Natural killer cell (primary cell): Measurements from ENCODE around the gene RNF150. TPM values are rescaled to one million over a fixed set of nuclear protein-coding genes. Genes with fewer than 3 reads are reported as not detected.

Experiments used
- ATAC-seq, 3 donors: fragments of 150-1000 bp in 2 of 3; fragments of 200-7000 bp in 1 of 3; cut with Tn5 transposase; 1 replicate in 1 of 3; 2 replicates in 2 of 3; pipeline ENCODE4 v1.10.0; 2021; ENCODE audit warnings: mild to moderate bottlenecking in 2 of 3, moderate library complexity in 2 of 3
- DNase-seq, 2 donors: peaks; one replicate each; pipeline versions ENCODE4 v3.0.0 to v3.0.0-alpha.2; 2013 to 2021; ENCODE audit warnings: mixed read lengths in 1 of 2
- H3K27ac ChIP-seq: one replicate; pipeline ENCODE4 v1.5.1; 2013; ENCODE audit warnings: mild to moderate bottlenecking, low read length
- H3K27me3 ChIP-seq: one replicate; pipeline ENCODE4 v1.6.1; 2013; ENCODE audit warnings: low read length; ENCODE audit not compliant: control insufficient read depth, insufficient read depth
- H3K36me3 ChIP-seq: one replicate; pipeline ENCODE4 v1.6.1; 2013; ENCODE audit warnings: low read length; ENCODE audit not compliant: control insufficient read depth, insufficient read depth
- H3K4me1 ChIP-seq: one replicate; pipeline ENCODE4 v1.6.1; 2013; ENCODE audit warnings: low read length; ENCODE audit not compliant: control insufficient read depth, insufficient read depth
- H3K4me3 ChIP-seq: one replicate; pipeline ENCODE4 v1.5.1; 2013; ENCODE audit warnings: low read length
- H3K9me3 ChIP-seq: one replicate; pipeline ENCODE4 v1.6.1; 2013; ENCODE audit warnings: low read length; ENCODE audit not compliant: control insufficient read depth, insufficient read depth
- H3K27ac Mint-ChIP-seq, 2 donors: one replicate each; pipeline ENCODE4 v1.8.0; 2022; ENCODE audit warnings: mild to moderate bottlenecking in 2 of 2, mixed read lengths in 2 of 2, moderate library complexity in 1 of 2
- H3K27me3 Mint-ChIP-seq, 2 donors: one replicate each; pipeline ENCODE4 v1.8.0; 2022; ENCODE audit warnings: low read depth in 2 of 2, mixed read lengths in 2 of 2
- H3K36me3 Mint-ChIP-seq: one replicate; pipeline ENCODE4 v1.8.0; 2022; ENCODE audit warnings: mixed read lengths
- H3K4me1 Mint-ChIP-seq, 2 donors: one replicate each; pipeline ENCODE4 v1.8.0; 2022; ENCODE audit warnings: mixed read lengths in 2 of 2
- H3K4me3 Mint-ChIP-seq: one replicate; pipeline ENCODE4 v1.8.0; 2022; ENCODE audit warnings: mild to moderate bottlenecking, moderate library complexity, mixed read lengths
- H3K9me3 Mint-ChIP-seq, 2 donors: one replicate each; pipeline ENCODE4 v1.8.0; 2022; ENCODE audit warnings: mixed read lengths in 2 of 2
- WGBS: methylation state at CpG from one replicate; pipeline ENCODE4 v1.1.7; 2013; ENCODE audit warnings: missing lambda C conversion rate; ENCODE audit not compliant: insufficient coverage; 5-methylcytosine and 5-hydroxymethylcytosine counted together
- intact Hi-C: fragments of 100-400 bp; cut with micrococcal nuclease; formaldehyde crosslinking; loops from one replicate; pipeline ENCODE4 v1.14.2; 2022
- total RNA-seq, 4 donors: library from RNA; stranded (reverse); fragments of 120-200 nt in 1 of 4; gene quantifications; one replicate each; pipeline versions ENCODE4 v1.2.3 to v1.2.4, GENCODE V29; 2013 to 2022
- TF ChIP-seq, protein P1 (sequence below): fragments of 200-600 bp; IDR thresholded peaks from one replicate; pipeline ENCODE4 v1.8.0; 2022; ENCODE audit warnings: antibody characterized with exemption

The RNF150 gene
- total RNA-seq, 3 donors from 2014 or later (not counting 1 experiment from before 2014, with no cell fraction given) = 0.09 TPM; not detected in 2

DNA sequence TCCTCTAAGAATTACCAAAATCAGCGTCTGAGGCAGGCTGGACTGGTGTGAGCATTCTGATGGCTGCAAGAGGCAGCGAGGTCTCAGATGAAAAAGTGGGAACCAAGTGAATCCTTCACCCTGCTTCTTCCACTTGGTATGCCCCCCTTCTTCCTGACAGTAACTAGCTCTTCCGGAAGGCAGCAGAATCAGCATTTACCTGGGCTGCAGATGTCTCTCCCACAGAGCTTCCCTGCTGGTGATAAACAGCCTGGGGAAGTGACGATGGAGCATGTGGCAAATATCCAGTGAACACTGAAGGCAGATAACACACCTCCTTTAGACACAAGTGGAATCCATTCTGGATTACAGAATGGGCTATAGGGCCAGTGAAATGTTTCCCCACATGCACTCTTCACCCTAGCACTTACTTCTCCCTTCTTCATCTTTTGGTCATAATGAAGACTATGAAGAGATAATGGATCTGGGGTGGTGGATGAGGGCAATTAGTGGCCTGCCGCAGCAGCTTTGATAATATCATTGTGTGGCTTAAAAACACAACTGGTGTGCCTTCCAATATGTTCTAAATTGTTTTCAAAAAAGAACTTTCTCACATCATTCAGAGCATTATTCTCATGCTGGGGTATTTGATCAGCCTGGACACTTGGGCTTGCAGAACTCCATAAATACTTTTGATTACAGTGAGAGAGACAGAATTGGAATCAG lies 316.3 kb downstream of the RNF150 start:
- Mint-ChIP-seq H3K4me1 (no peaks in the 10 kb centered on the region), H3K36me3 (no peaks in the 10 kb centered on the region), H3K27ac (no peak overlapping the region), H3K27me3 (peaks cover 0 to 2% of the 10 kb centered on the region in 2 donors), H3K9me3 (peaks cover 0 to 2% of the 10 kb centered on the region in 2 donors), H3K4me3 (no peak overlapping the region)
- Histone ChIP-seq H3K27me3 (no peaks in the 10 kb centered on the region), H3K27ac (no peak overlapping the region), H3K4me1 (no peaks in the 10 kb centered on the region), H3K36me3 (no peaks in the 10 kb centered on the region), H3K9me3 (no peaks in the 10 kb centered on the region), H3K4me3 (no peak overlapping the region)
- TF ChIP-seq, protein P1, sequence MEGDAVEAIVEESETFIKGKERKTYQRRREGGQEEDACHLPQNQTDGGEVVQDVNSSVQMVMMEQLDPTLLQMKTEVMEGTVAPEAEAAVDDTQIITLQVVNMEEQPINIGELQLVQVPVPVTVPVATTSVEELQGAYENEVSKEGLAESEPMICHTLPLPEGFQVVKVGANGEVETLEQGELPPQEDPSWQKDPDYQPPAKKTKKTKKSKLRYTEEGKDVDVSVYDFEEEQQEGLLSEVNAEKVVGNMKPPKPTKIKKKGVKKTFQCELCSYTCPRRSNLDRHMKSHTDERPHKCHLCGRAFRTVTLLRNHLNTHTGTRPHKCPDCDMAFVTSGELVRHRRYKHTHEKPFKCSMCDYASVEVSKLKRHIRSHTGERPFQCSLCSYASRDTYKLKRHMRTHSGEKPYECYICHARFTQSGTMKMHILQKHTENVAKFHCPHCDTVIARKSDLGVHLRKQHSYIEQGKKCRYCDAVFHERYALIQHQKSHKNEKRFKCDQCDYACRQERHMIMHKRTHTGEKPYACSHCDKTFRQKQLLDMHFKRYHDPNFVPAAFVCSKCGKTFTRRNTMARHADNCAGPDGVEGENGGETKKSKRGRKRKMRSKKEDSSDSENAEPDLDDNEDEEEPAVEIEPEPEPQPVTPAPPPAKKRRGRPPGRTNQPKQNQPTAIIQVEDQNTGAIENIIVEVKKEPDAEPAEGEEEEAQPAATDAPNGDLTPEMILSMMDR = no peak
- DNase-seq = no peak
- ATAC-seq = no peak
- 90% methylated on average over 4 of the region's 5 CpGs for WGBS
- intact Hi-C loops = no loop called here

DNA sequence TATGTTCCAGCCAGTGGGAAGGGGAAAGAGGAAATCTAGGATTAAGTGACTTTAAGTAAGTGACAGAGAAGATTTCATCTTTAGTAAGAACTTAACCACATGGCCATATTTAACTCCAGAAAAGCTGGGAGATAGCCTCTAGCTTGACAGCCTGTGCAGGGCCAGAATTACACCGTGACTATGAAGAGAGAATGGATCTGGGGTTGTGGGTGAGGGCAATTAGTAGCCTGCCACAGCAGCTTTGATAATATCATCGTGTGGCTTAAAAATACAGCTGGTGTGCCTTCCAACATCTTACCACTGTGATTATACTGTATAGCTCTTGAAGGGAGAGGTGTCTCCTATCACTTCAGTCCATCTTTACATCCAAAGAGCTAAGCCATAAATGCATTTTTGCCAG lies 319.5 kb downstream of the RNF150 start:
- WGBS = 90% methylated on average over 2 of the region's 2 CpGs
- Mint-ChIP-seq H3K4me3 (no peak overlapping the region), H3K27ac (no peak overlapping the region), H3K27me3 (peaks cover 6% of the 10 kb centered on the region in 2 donors), H3K9me3 (peaks cover 0 to 4% of the 10 kb centered on the region in 2 donors), H3K36me3 (no peaks in the 10 kb centered on the region), H3K4me1 (no peaks in the 10 kb centered on the region)
- Histone ChIP-seq H3K9me3 (no peaks in the 10 kb centered on the region), H3K4me1 (peaks cover 2% of the 10 kb centered on the region), H3K36me3 (no peaks in the 10 kb centered on the region), H3K4me3 (no peak overlapping the region), H3K27ac (no peak overlapping the region), H3K27me3 (no peaks in the 10 kb centered on the region)
- intact Hi-C loops = no loop called here
- TF ChIP-seq, protein P1 = no peak
- ATAC-seq (no peak), DNase-seq (no peak)

DNA sequence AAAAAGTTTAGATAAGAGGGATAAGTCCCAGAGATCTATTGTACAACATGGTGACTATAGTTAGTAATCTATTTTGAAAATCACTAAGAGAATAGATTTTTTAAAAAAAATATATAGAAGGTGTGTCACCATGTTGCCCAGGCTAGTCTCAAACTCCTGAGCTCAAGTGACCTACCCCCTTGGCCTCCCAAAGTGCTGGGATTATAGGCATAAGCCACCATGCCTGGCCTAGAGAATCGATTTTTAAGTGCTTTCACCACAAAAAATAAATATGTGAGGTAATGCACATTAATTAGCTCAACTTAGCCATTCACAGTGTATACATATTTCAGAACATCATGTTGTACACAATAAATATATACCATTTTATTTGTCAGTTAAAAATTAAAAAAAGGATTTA lies 320.4 kb downstream of the RNF150 start:
- 40% methylated on average over 1 of the region's 1 CpG for WGBS
- peaks cover 6 to 8% of the 10 kb centered on the region in 2 donors for H3K27me3 Mint-ChIP-seq
- ATAC-seq = no peak

More for the DNA sequence above, 320.4 kb downstream of the RNF150 start:
- H3K4me3 Mint-ChIP-seq = no peak overlapping the region
- Histone ChIP-seq H3K4me3 (no peak overlapping the region), H3K27me3 (no peaks in the 10 kb centered on the region), H3K4me1 (peaks cover 2% of the 10 kb centered on the region), H3K36me3 (no peaks in the 10 kb centered on the region), H3K27ac (no peak overlapping the region), H3K9me3 (no peaks in the 10 kb centered on the region)
- H3K9me3 Mint-ChIP-seq = peaks cover 0 to 2% of the 10 kb centered on the region in 2 donors
- no peak for DNase-seq
- TF ChIP-seq, protein P1 = no peak
- intact Hi-C loops = no loop called here
- no peak overlapping the region for H3K27ac Mint-ChIP-seq
- no peaks in the 10 kb centered on the region for H3K4me1 Mint-ChIP-seq
- no peaks in the 10 kb centered on the region for H3K36me3 Mint-ChIP-seq
